SK-N-SH (cell line): ENCODE results near the gene NDUFA6.
"Not testable (repeated sequence)": the region's sequence is repeated elsewhere in the genome, so short reads cannot be mapped to it uniquely, and the experiment has no call there.

ENCODE experiments used
- GATA2 ChIP-seq: sonication (generic); formaldehyde crosslinking; IDR thresholded peaks from 2 replicates; pipeline ENCODE4 v1.5.0; 2020; ENCODE audit warnings: mild to moderate bottlenecking, missing genetic modification reagents
- POLR2AphosphoS5 ChIP-seq: IDR thresholded peaks from 2 replicates; pipeline ENCODE4 v1.6.1; 2012; ENCODE audit warnings: low read depth, low read length
- RFX5 ChIP-seq: IDR thresholded peaks from 2 replicates; pipeline ENCODE4 v1.6.1; 2012; ENCODE audit warnings: mild to moderate bottlenecking, improper control_type of control experiment, low read length
- TF ChIP-seq, protein P1 (sequence below): fragments of 200-600 bp; sonication (generic); IDR thresholded peaks from 2 replicates; pipeline ENCODE4 v1.6.1; 2017; ENCODE audit warnings: antibody characterized with exemption, mild to moderate bottlenecking, moderate library complexity

DNA sequence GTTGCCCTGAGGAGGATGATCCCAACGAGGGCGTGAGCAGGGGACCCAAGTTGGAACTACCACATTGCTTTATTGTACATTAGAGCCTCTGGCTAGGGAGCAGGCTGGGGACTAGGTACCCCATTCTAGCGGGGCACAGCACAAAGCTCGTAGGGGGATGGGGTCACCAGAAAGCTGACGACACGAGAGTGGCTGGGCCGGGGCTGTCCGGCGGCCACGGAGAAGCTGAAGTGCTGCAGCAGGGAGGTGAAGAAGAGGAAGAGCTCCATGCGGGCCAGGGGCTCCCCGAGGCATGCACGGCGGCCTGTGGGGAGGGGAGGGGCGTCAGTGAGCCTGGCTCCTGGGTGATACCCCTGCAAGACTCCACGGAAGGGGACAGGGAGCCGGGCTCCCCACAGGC is 49.6 kb upstream of the NDUFA6 start:
- TF ChIP-seq, protein P1, sequence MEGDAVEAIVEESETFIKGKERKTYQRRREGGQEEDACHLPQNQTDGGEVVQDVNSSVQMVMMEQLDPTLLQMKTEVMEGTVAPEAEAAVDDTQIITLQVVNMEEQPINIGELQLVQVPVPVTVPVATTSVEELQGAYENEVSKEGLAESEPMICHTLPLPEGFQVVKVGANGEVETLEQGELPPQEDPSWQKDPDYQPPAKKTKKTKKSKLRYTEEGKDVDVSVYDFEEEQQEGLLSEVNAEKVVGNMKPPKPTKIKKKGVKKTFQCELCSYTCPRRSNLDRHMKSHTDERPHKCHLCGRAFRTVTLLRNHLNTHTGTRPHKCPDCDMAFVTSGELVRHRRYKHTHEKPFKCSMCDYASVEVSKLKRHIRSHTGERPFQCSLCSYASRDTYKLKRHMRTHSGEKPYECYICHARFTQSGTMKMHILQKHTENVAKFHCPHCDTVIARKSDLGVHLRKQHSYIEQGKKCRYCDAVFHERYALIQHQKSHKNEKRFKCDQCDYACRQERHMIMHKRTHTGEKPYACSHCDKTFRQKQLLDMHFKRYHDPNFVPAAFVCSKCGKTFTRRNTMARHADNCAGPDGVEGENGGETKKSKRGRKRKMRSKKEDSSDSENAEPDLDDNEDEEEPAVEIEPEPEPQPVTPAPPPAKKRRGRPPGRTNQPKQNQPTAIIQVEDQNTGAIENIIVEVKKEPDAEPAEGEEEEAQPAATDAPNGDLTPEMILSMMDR, result not testable (repeated sequence)
- not testable (repeated sequence) for TF ChIP-seq GATA2 (CRISPR knock-in tag); RFX5; POLR2AphosphoS5
